ENCODE data around the gene COL19A1. TPM values are rescaled to one million over a fixed set of nuclear protein-coding genes. Genes with fewer than 3 reads are reported as not detected.

Gene COL19A1
- polyA plus RNA-seq, 1 of the 3 experiments (the other 2 are of a cell fraction): 0.15 TPM

GRCh38 chr6:70086806-70087205 is 220.4 kb downstream of the COL19A1 start:
- POLR2A ChIA-PET: no interaction called here
- no peaks in the 10 kb centered on the region for H3K79me2 ChIP-seq (ENCODE audit: insufficient read depth)
- H3K9me3 ChIP-seq: no peaks in the 10 kb centered on the region
- H3K27me3 ChIP-seq (ENCODE audit: insufficient read depth): no peaks in the 10 kb centered on the region
- no peaks in the 10 kb centered on the region for H3F3A ChIP-seq (replicated peaks; ENCODE audit: insufficient read depth)
- no peak for TF ChIP-seq YY1 (IDR thresholded peaks at IDR 0.05; ENCODE audit: low read depth)
- TF ChIP-seq RAD21 (IDR thresholded peaks at IDR 0.05; ENCODE audit: low read length): no peak
- H3K27ac ChIP-seq (ENCODE audit: low read depth in 2 of 2, low read length in 1 of 2): no peak overlapping the region
- H3K4me1 ChIP-seq (ENCODE audit: control insufficient read depth in 1 of 2, insufficient read depth in 2 of 2, low read depth in 1 of 2, low read length in 1 of 2): no peaks in the 10 kb centered on the region
- WGBS (ENCODE audit: low lambda C conversion rate): 63% methylated on average over 1 of the region's 1 CpG
- H3K9me2 ChIP-seq: no peaks in the 10 kb centered on the region
- DNase-seq: no peak
- H4K20me1 ChIP-seq (ENCODE audit: insufficient read depth): no peaks in the 10 kb centered on the region
- H3K4me3 ChIP-seq (ENCODE audit: low read depth in 2 of 2, low read length in 1 of 2): no peak overlapping the region
- no peak overlapping the region for H2AFZ ChIP-seq (ENCODE audit: low read depth)
- CTCF ChIA-PET: interaction anchor here (1.0 kb wide), 1 partner anchor 22 kb away, joined by 3 read pairs; no protein-coding TSS in a partner anchor
- no peak overlapping the region for H3K4me2 ChIP-seq
- no peaks in the 10 kb centered on the region for H3K36me3 ChIP-seq (replicated peaks in 1 of 2; ENCODE audit: control insufficient read depth in 1 of 2, insufficient read depth in 2 of 2, low read length in 1 of 2)
- no peak overlapping the region for H3K9ac ChIP-seq

- TF ChIP-seq RFX5 (IDR thresholded peaks at IDR 0.05; ENCODE audit: low read length): no peak
- TF ChIP-seq CHD2 (IDR thresholded peaks at IDR 0.05; ENCODE audit: low read length, partially characterized antibody): no peak
- no peak for TF ChIP-seq ELF1 (IDR thresholded peaks at IDR 0.05)
- no peak for TF ChIP-seq FOSL2 (IDR thresholded peaks at IDR 0.05; ENCODE audit: borderline replicate concordance, low read depth)
- TF ChIP-seq SIN3A (IDR thresholded peaks at IDR 0.05; ENCODE audit: borderline replicate concordance, low read depth, low read length): no peak
- TF ChIP-seq TEAD4 (IDR thresholded peaks at IDR 0.05; ENCODE audit: borderline replicate concordance, insufficient read depth): no peak
- no peak for TF ChIP-seq EZH2phosphoT487 (IDR thresholded peaks at IDR 0.05; ENCODE audit: borderline replicate concordance, low read depth)
- no peak for TF ChIP-seq CTCF (IDR thresholded peaks at IDR 0.05)
- no peak for TF ChIP-seq FOXJ3 (CRISPR knock-in tag; IDR thresholded peaks at IDR 0.05)
- no peak for TF ChIP-seq NFIC (IDR thresholded peaks at IDR 0.05; ENCODE audit: borderline replicate concordance)
- TF ChIP-seq TAF1 (IDR thresholded peaks at IDR 0.05; ENCODE audit: borderline replicate concordance, low read depth, low read length): no peak
- TF ChIP-seq GATA2 (CRISPR knock-in tag; IDR thresholded peaks at IDR 0.05): no peak
- TF ChIP-seq REST (IDR thresholded peaks at IDR 0.05; ENCODE audit: low read depth, low read length): no peak
- TF ChIP-seq USF1 (IDR thresholded peaks at IDR 0.05; ENCODE audit: borderline replicate concordance, low read depth): no peak
- TF ChIP-seq EP300 (IDR thresholded peaks at IDR 0.05; ENCODE audit: borderline replicate concordance in 1 of 2, low read depth in 1 of 2, low read length in 1 of 2): no peak
- no peak for TF ChIP-seq POLR2AphosphoS5 (IDR thresholded peaks at IDR 0.05; ENCODE audit: low read depth, low read length)
- no peak for TF ChIP-seq JUND (IDR thresholded peaks at IDR 0.05)
- TF ChIP-seq ZBTB33 (IDR thresholded peaks at IDR 0.05; ENCODE audit: borderline replicate concordance, low read depth): no peak
- TF ChIP-seq NRF1 (IDR thresholded peaks at IDR 0.05; ENCODE audit: low read depth, low read length): no peak
- CTCF ChIA-PET: interaction anchor here (2.2 kb wide), 1 partner anchor 14 kb away, joined by 4 read pairs; no protein-coding TSS in a partner anchor
- 85% methylated on average over 1 of the region's 1 CpG for WGBS (ENCODE audit: low lambda C conversion rate)
Observed at GRCh38 chr6:70094156-70094555, 227.8 kb downstream of the COL19A1 start.

More at GRCh38 chr6:70094156-70094555, 227.8 kb downstream of the COL19A1 start:
- Histone ChIP-seq H3K4me1 (ENCODE audit: control insufficient read depth in 1 of 2, insufficient read depth in 2 of 2, low read depth in 1 of 2, low read length in 1 of 2) (no peaks in the 10 kb centered on the region), H3F3A (replicated peaks; ENCODE audit: insufficient read depth) (no peaks in the 10 kb centered on the region), H2AFZ (ENCODE audit: low read depth) (no peak overlapping the region), H3K9me3 (no peaks in the 10 kb centered on the region), H3K27me3 (ENCODE audit: insufficient read depth) (no peaks in the 10 kb centered on the region), H3K27ac (ENCODE audit: low read depth in 2 of 2, low read length in 1 of 2) (no peak overlapping the region), H3K36me3 (replicated peaks in 1 of 2; ENCODE audit: control insufficient read depth in 1 of 2, insufficient read depth in 2 of 2, low read length in 1 of 2) (no peaks in the 10 kb centered on the region), H3K9ac (no peak overlapping the region), H3K4me2 (no peak overlapping the region), H3K4me3 (ENCODE audit: low read depth in 2 of 2, low read length in 1 of 2) (no peak overlapping the region), H3K79me2 (ENCODE audit: insufficient read depth) (no peaks in the 10 kb centered on the region), H4K20me1 (ENCODE audit: insufficient read depth) (no peaks in the 10 kb centered on the region), H3K9me2 (no peaks in the 10 kb centered on the region)
- POLR2A ChIA-PET: no interaction called here
- DNase-seq: no peak

Data from SK-N-SH (cell line).